Esophagus squamous epithelium (tissue), 5 donors: ENCODE measurements around the gene BRD3. TPM values are rescaled to one million over a fixed set of nuclear protein-coding genes. Genes with fewer than 3 reads are reported as not detected.

Experiments
- DNase-seq: peaks from one replicate; lab custom pipeline; 2025; lab: John Stamatoyannopoulos, UW
- H3K27ac ChIP-seq, 4 donors: fragments of 200-600 bp; sonication (generic); one replicate each; pipeline ENCODE4 v1.5.1; 2016 to 2019; ENCODE audit warnings: mild to moderate bottlenecking in 1 of 4
- H3K27me3 ChIP-seq, 4 donors: fragments of 200-600 bp; sonication (generic); 1 replicate in 3 of 4; 2 replicates in 1 of 4; pipeline versions ENCODE4 v1.5.1 to v1.6.0; 2017 to 2021; ENCODE audit warnings: antibody characterized with exemption in 1 of 4
- H3K36me3 ChIP-seq, 3 donors: fragments of 200-600 bp; sonication (generic); one replicate each; pipeline ENCODE4 v1.5.1; 2016 to 2019
- H3K4me1 ChIP-seq, 3 donors: fragments of 200-600 bp; sonication (generic); one replicate each; pipeline ENCODE4 v1.5.1; 2017 to 2019
- H3K4me3 ChIP-seq, 4 donors: fragments of 200-600 bp; sonication (generic); 1 replicate in 3 of 4; 2 replicates in 1 of 4; pipeline ENCODE4 v1.5.1; 2016 to 2019; ENCODE audit warnings: mild to moderate bottlenecking in 2 of 4, moderate library complexity in 1 of 4
- H3K9me3 ChIP-seq, 3 donors: fragments of 200-600 bp; sonication (generic); one replicate each; pipeline ENCODE4 v1.5.1; 2016 to 2019
- CTCF ChIP-seq, 6 experiments: fragments of 450-650 bp in 4 of 6; fragments of 200-600 bp in 2 of 6; sonication (generic) in 2 of 6; IDR thresholded peaks; one replicate each; pipeline ENCODE4 v1.5.1; 2016 to 2019; ENCODE audit warnings: antibody characterized with exemption in 6 of 6, mild to moderate bottlenecking in 4 of 6, moderate library complexity in 4 of 6
- POLR2A ChIP-seq, 4 donors: fragments of 450-650 bp; IDR thresholded peaks; one replicate each; pipeline ENCODE4 v1.6.1; 2017; ENCODE audit warnings: antibody characterized with exemption in 4 of 4, mild to moderate bottlenecking in 4 of 4, moderate library complexity in 3 of 4
- WGBS, 2 donors: methylation state at CpG; one replicate each; pipeline ENCODE4 v1.1.5; 2018; 5-methylcytosine and 5-hydroxymethylcytosine counted together
- intact Hi-C: fragments of 100-400 bp; cut with DNase I; formaldehyde crosslinking; loops from one replicate; pipeline ENCODE4 v1.15.0; 2022
- total RNA-seq, 4 donors: library from RNA; depleted of rRNA; stranded (reverse); fragments of >200 nt; gene quantifications; one replicate each; pipeline ENCODE4 v1.1.0, GENCODE V29; 2016
- donor health status: DM: yes; HTN: yes; CAD: no.

BRD3 gene
- total RNA-seq, 4 donors from 2014 or later = 7.2 to 23.7 (median 9.4) TPM

- H3K4me3 ChIP-seq = no peak overlapping the region
- no peaks in the 10 kb centered on the region for H3K36me3 ChIP-seq
- 87 to 97% methylated on average over 7 to 15 of the region's 29 CpGs for WGBS, 2 donors
- TF ChIP-seq POLR2A (IDR thresholded peaks at IDR 0.05) (no peak), CTCF (IDR thresholded peaks at IDR 0.05) (no peak)
- H3K4me1 ChIP-seq = peaks cover 45 to 85% (median 50%) of the 10 kb centered on the region in 3 donors
- intact Hi-C loops = no loop called here
- H3K27me3 ChIP-seq = no peaks in the 10 kb centered on the region
- DNase-seq = no peak
- no peak overlapping the region for H3K27ac ChIP-seq
- H3K9me3 ChIP-seq = no peaks in the 10 kb centered on the region
Measured at GRCh38 chr9:134063571-134064450, 4.0 kb downstream of the BRD3 start.

- no peaks in the 10 kb centered on the region for H3K36me3 ChIP-seq
- no peak for TF ChIP-seq POLR2A (IDR thresholded peaks at IDR 0.05)
- TF ChIP-seq CTCF (IDR thresholded peaks at IDR 0.05) = no peak
- no peak for DNase-seq
- no peak overlapping the region for H3K27ac ChIP-seq
- no peaks in the 10 kb centered on the region for H3K27me3 ChIP-seq
- H3K9me3 ChIP-seq = no peaks in the 10 kb centered on the region
- H3K4me1 ChIP-seq = peaks cover 45 to 89% (median 50%) of the 10 kb centered on the region in 3 donors
- H3K4me3 ChIP-seq = no peak overlapping the region
- intact Hi-C loops = no loop called here
- 68 to 83% methylated on average over 3 to 4 of the region's 15 CpGs for WGBS, 2 donors
Measured at GRCh38 chr9:134063088-134063570, 4.7 kb downstream of the BRD3 start.

- H3K4me1 ChIP-seq = peaks cover 45 to 95% (median 50%) of the 10 kb centered on the region in 3 donors
- no peak overlapping the region for H3K27ac ChIP-seq
- TF ChIP-seq CTCF (IDR thresholded peaks at IDR 0.05) = no peak
- TF ChIP-seq POLR2A (IDR thresholded peaks at IDR 0.05) = no peak
- no peaks in the 10 kb centered on the region for H3K9me3 ChIP-seq
- no peaks in the 10 kb centered on the region for H3K36me3 ChIP-seq
- intact Hi-C loops = no loop called here
- 75 to 84% methylated on average over 5 to 11 of the region's 22 CpGs for WGBS, 2 donors
- DNase-seq = no peak
- no peaks in the 10 kb centered on the region for H3K27me3 ChIP-seq
- no peak overlapping the region for H3K4me3 ChIP-seq
Measured at GRCh38 chr9:134062461-134063087, 5.3 kb downstream of the BRD3 start.

GRCh38 chr9:134061688-134062371 lies 6.0 kb downstream of the BRD3 start:
- intact Hi-C loops = no loop called here
- Histone ChIP-seq H3K4me3 (no peak overlapping the region), H3K27me3 (no peaks in the 10 kb centered on the region), H3K27ac (no peak overlapping the region), H3K36me3 (peaks cover 0 to 5% (median 0%) of the 10 kb centered on the region in 3 donors), H3K4me1 (peaks cover 50 to 100% (median 56%) of the 10 kb centered on the region in 3 donors), H3K9me3 (no peaks in the 10 kb centered on the region)
- no peak for DNase-seq
- no peak for TF ChIP-seq CTCF (IDR thresholded peaks at IDR 0.05)
- no peak for TF ChIP-seq POLR2A (IDR thresholded peaks at IDR 0.05)
- WGBS, 2 donors = 45 to 78% methylated on average over 4 to 5 of the region's 22 CpGs
